Fibroblast of lung (primary cell): ENCODE measurements around the gene PLD5. TPM values are rescaled to one million over a fixed set of nuclear protein-coding genes. Genes with fewer than 3 reads are reported as not detected.

ENCODE experiments used
- DNase-seq, 2 donors: peaks; one replicate each; pipeline versions ENCODE4 v3.0.0 to v3.0.0-alpha.2; 2010; ENCODE audit warnings: low read depth in 2 of 2
- H2AFZ ChIP-seq: 2 replicates; pipeline ENCODE4 v1.5.1; 2012; ENCODE audit warnings: low read length, control low read depth, inconsistent platforms
- H3K27ac ChIP-seq: 2 replicates; pipeline ENCODE4 v1.5.1; 2011; ENCODE audit warnings: low read length, control low read depth; ENCODE audit not compliant: insufficient read depth
- H3K27me3 ChIP-seq: 2 replicates; pipeline ENCODE4 v1.5.1; 2011; ENCODE audit warnings: mild to moderate bottlenecking, low read length; ENCODE audit not compliant: control insufficient read depth, insufficient read depth
- H3K36me3 ChIP-seq: 2 replicates; pipeline ENCODE4 v1.5.1; 2011; ENCODE audit warnings: low read length; ENCODE audit not compliant: control insufficient read depth, insufficient read depth
- H3K4me1 ChIP-seq: 2 replicates; pipeline ENCODE4 v1.5.1; 2011; ENCODE audit warnings: low read length; ENCODE audit not compliant: control insufficient read depth, insufficient read depth; ENCODE audit errors: extremely low read depth
- H3K4me2 ChIP-seq: 2 replicates; pipeline ENCODE4 v1.5.1; 2011; ENCODE audit warnings: low read length, control low read depth; ENCODE audit not compliant: insufficient read depth; ENCODE audit errors: extremely low read depth
- H3K4me3 ChIP-seq, 4 experiments: fragments of 200-600 bp in 1 of 4; sonication (generic) in 1 of 4; replicated peaks in 1 of 4; 2 replicates each; pipeline ENCODE4 v1.5.1; 2011 to 2016; ENCODE audit warnings: low read length in 4 of 4, low read depth in 3 of 4, mild to moderate bottlenecking in 3 of 4, control low read depth in 2 of 4, inconsistent platforms in 1 of 4, mixed read lengths in 1 of 4; ENCODE audit not compliant: insufficient read depth in 1 of 4; ENCODE audit errors: control extremely low read depth in 1 of 4
- H3K79me2 ChIP-seq: 2 replicates; pipeline ENCODE4 v1.5.1; 2012; ENCODE audit warnings: mild to moderate bottlenecking, low read length, inconsistent platforms; ENCODE audit not compliant: control insufficient read depth, insufficient read depth
- H3K9ac ChIP-seq: 2 replicates; pipeline ENCODE4 v1.5.1; 2011; ENCODE audit warnings: mild to moderate bottlenecking, low read length, control low read depth; ENCODE audit not compliant: insufficient read depth
- H3K9me3 ChIP-seq: 2 replicates; pipeline ENCODE4 v1.5.1; 2012; ENCODE audit warnings: low read depth, low read length; ENCODE audit not compliant: control insufficient read depth, insufficient read depth
- H4K20me1 ChIP-seq: 2 replicates; pipeline ENCODE4 v1.5.1; 2011; ENCODE audit warnings: low read length; ENCODE audit not compliant: control insufficient read depth, insufficient read depth; ENCODE audit errors: extremely low read depth
- CTCF ChIP-seq, 2 donors: IDR thresholded peaks in 1 of 2; conservative IDR thresholded peaks in 1 of 2; 1 replicate in 1 of 2; 2 replicates in 1 of 2; pipeline ENCODE4 v1.5.1; 2011 to 2012; ENCODE audit warnings: low read length in 2 of 2, control low read depth in 1 of 2, inconsistent platforms in 1 of 2, low read depth in 1 of 2, mild to moderate bottlenecking in 1 of 2
- EZH2 ChIP-seq: IDR thresholded peaks from 2 replicates; pipeline ENCODE4 v1.5.1; 2012; ENCODE audit warnings: low read length, control low read depth, mild to moderate bottlenecking; ENCODE audit errors: missing control alignments
- polyA plus RNA-seq, 2 donors: library from polyadenylated mRNA; depleted of rRNA in 1 of 2; stranded (reverse) in 1 of 2; unstranded in 1 of 2; fragments of >200 nt; gene quantifications; 2 replicates each; pipeline ENCODE4 v1.2.1, GENCODE V29; 2011 to 2012; ENCODE audit warnings: missing spikeins in 1 of 2
- total RNA-seq: library from RNA; depleted of rRNA; stranded (reverse); fragments of >200 nt; gene quantifications from 2 replicates; pipeline ENCODE4 v1.2.1, GENCODE V29; 2014

PLD5 gene
- total and polyA plus RNA-seq, 2 donors (not counting 1 experiment from before 2014, with no cell fraction given): under 0.01 to 0.02 TPM

- H2AFZ ChIP-seq: no peak overlapping the region
- H3K4me3 ChIP-seq: no peak overlapping the region
- DNase-seq: no peak
- no peaks in the 10 kb centered on the region for H4K20me1 ChIP-seq
- H3K27ac ChIP-seq: no peak overlapping the region
- H3K79me2 ChIP-seq: no peaks in the 10 kb centered on the region
- TF ChIP-seq CTCF (conservative IDR thresholded peaks at IDR 0.05 in 1 of 2, IDR thresholded peaks at IDR 0.05 in 1 of 2; ENCODE audit: low read depth in 1 of 2, low read length in 2 of 2) (no peak), EZH2 (no peak)
- no peak overlapping the region for H3K4me2 ChIP-seq
- H3K9ac ChIP-seq: no peak overlapping the region
- no peaks in the 10 kb centered on the region for H3K9me3 ChIP-seq
- no peaks in the 10 kb centered on the region for H3K27me3 ChIP-seq
- H3K36me3 ChIP-seq: no peaks in the 10 kb centered on the region
- H3K4me1 ChIP-seq: no peaks in the 10 kb centered on the region
Observed at GRCh38 chr1:242139986-242140385, 384.5 kb downstream of the PLD5 start.

DNA sequence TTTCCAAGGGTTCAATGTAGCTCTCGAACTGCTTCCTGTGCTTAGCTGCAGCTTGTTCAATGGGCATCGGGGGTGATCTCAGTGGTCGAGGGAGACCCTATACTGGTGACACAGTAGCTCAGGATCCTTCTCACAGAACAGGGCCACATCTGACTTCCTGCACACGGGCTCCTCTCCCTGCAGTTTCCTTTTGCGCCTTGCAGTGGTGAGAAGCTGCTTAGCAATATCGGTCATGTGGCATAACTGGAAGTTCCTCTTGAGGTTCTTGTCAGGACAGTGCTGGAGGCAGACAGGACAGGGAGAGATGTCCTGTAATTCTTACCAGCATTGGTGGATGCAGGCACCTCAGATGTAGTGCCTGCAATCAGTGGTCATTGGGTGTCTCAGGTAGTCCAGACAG is 385.1 kb downstream of the PLD5 start:
- H3K4me3 ChIP-seq: no peak overlapping the region
- no peaks in the 10 kb centered on the region for H3K36me3 ChIP-seq
- H4K20me1 ChIP-seq: no peaks in the 10 kb centered on the region
- H2AFZ ChIP-seq: no peak overlapping the region
- no peaks in the 10 kb centered on the region for H3K9me3 ChIP-seq
- no peaks in the 10 kb centered on the region for H3K4me1 ChIP-seq
- no peak overlapping the region for H3K4me2 ChIP-seq
- DNase-seq: no peak
- H3K27ac ChIP-seq: no peak overlapping the region
- TF ChIP-seq CTCF (conservative IDR thresholded peaks at IDR 0.05 in 1 of 2, IDR thresholded peaks at IDR 0.05 in 1 of 2; ENCODE audit: low read depth in 1 of 2, low read length in 2 of 2) (no peak), EZH2 (no peak)
- no peak overlapping the region for H3K9ac ChIP-seq
- H3K27me3 ChIP-seq: no peaks in the 10 kb centered on the region
- H3K79me2 ChIP-seq: no peaks in the 10 kb centered on the region

- no peak overlapping the region for H3K4me3 ChIP-seq
- no peak overlapping the region for H2AFZ ChIP-seq
- no peaks in the 10 kb centered on the region for H3K9me3 ChIP-seq
- no peaks in the 10 kb centered on the region for H3K36me3 ChIP-seq
- no peaks in the 10 kb centered on the region for H3K79me2 ChIP-seq
- H3K4me2 ChIP-seq: no peak overlapping the region
- H4K20me1 ChIP-seq: no peaks in the 10 kb centered on the region
- no peak for DNase-seq
- H3K9ac ChIP-seq: no peak overlapping the region
- H3K27ac ChIP-seq: no peak overlapping the region
- H3K27me3 ChIP-seq: no peaks in the 10 kb centered on the region
- no peaks in the 10 kb centered on the region for H3K4me1 ChIP-seq
- TF ChIP-seq CTCF (conservative IDR thresholded peaks at IDR 0.05 in 1 of 2, IDR thresholded peaks at IDR 0.05 in 1 of 2; ENCODE audit: low read depth in 1 of 2, low read length in 2 of 2) (no peak), EZH2 (no peak)
Observed at GRCh38 chr1:242133796-242134195, 390.7 kb downstream of the PLD5 start.
